HepG2 (cell line): ENCODE measurements around the gene GLIS1. TPM values are rescaled to one million over a fixed set of nuclear protein-coding genes. Genes with fewer than 3 reads are reported as not detected.

Source experiments
- ATAC-seq: fragments of 200-7000 bp; cut with Tn5 transposase; 3 replicates; pipeline ENCODE4 v1.9.1; 2020; ENCODE audit warnings: mild to moderate bottlenecking, moderate library complexity
- BruUV-seq: library from RNA; stranded (reverse); fragments of 400-500 nt; replicated peaks from 2 replicates; lab custom pipeline; 2021; lab: Mats Ljungman, UMichigan
- CTCF ChIA-PET: fragments of 300-600 bp; formaldehyde crosslinking; extraction: SDS; loops from one replicate; lab custom pipeline; 2021; ENCODE audit warnings: low total read pairs, inconsistent platforms, low intra/inter-chr PET ratio; lab: Yijun Ruan, JAX
- POLR2A ChIA-PET: fragments of 350-600 bp; sonication (Branson Sonifier 250); formaldehyde crosslinking; loops from one replicate; lab custom pipeline; 2020; ENCODE audit warnings: antibody characterized with exemption, inconsistent platforms; lab: Yijun Ruan, JAX
- DNase-seq: peaks from one replicate; pipeline ENCODE4 v3.0.0-alpha.2; 2015; ENCODE audit warnings: low spot score
- FAIRE-seq: peaks from 3 replicates; lab custom pipeline; 2011; peaks lifted over from hg19 to GRCh38; lab: Jason Lieb, UNC
- H2AFZ ChIP-seq: one replicate; pipeline ENCODE4 v1.6.1; 2011; ENCODE audit warnings: low read length, inconsistent platforms
- H3K27ac ChIP-seq: fragments of 300-600 bp; 3 replicates; pipeline ENCODE4 v1.8.0; 2011; ENCODE audit warnings: mixed run types, mild to moderate bottlenecking, mixed read lengths, low read length, inconsistent platforms; ENCODE audit not compliant: insufficient read depth; ENCODE audit errors: extremely low read length
- H3K27me3 ChIP-seq, 2 experiments: fragments of 200-600 bp in 1 of 2; 2 replicates in 1 of 2; 3 replicates in 1 of 2; pipeline versions ENCODE4 v1.6.0 to v1.8.0; 2011; ENCODE audit warnings: low read length in 2 of 2, mild to moderate bottlenecking in 2 of 2, moderate library complexity in 2 of 2, inconsistent platforms in 1 of 2; ENCODE audit not compliant: insufficient read depth in 2 of 2, control insufficient read depth in 1 of 2
- H3K36me3 ChIP-seq, 2 experiments: fragments of 200-600 bp in 1 of 2; replicated peaks in 1 of 2; 2 replicates in 1 of 2; 3 replicates in 1 of 2; pipeline versions ENCODE4 v1.5.1 to v1.8.0; 2011; ENCODE audit warnings: low read length in 2 of 2, inconsistent platforms in 1 of 2; ENCODE audit not compliant: insufficient read depth in 2 of 2, control insufficient read depth in 1 of 2
- H3K4me1 ChIP-seq: 2 replicates; pipeline ENCODE4 v1.5.1; 2012; ENCODE audit warnings: low read length, inconsistent platforms; ENCODE audit not compliant: insufficient read depth
- H3K4me2 ChIP-seq: 2 replicates; pipeline ENCODE4 v1.6.0; 2011; ENCODE audit warnings: low read depth, low read length, inconsistent platforms
- H3K4me3 ChIP-seq, 3 experiments: fragments of 200-600 bp in 1 of 3; sonication (generic), shearing (Covaris generic) in 1 of 3; replicated peaks in 1 of 3; 2 replicates each; pipeline ENCODE4 v1.5.1; 2011 to 2016; ENCODE audit warnings: low read length in 3 of 3, inconsistent platforms in 2 of 3, low read depth in 2 of 3, mild to moderate bottlenecking in 2 of 3, control low read depth in 1 of 3, mixed read lengths in 1 of 3; ENCODE audit not compliant: insufficient read depth in 1 of 3
- H3K79me2 ChIP-seq: one replicate; pipeline ENCODE4 v1.6.1; 2011; ENCODE audit warnings: low read length, inconsistent platforms; ENCODE audit not compliant: insufficient read depth
- H3K9ac ChIP-seq: 2 replicates; pipeline ENCODE4 v1.6.0; 2011; ENCODE audit warnings: mild to moderate bottlenecking, low read depth, low read length, inconsistent platforms; ENCODE audit not compliant: insufficient read depth
- H3K9me3 ChIP-seq: 2 replicates; pipeline ENCODE4 v1.5.1; 2012; ENCODE audit warnings: mild to moderate bottlenecking, low read length
- H4K20me1 ChIP-seq: 2 replicates; pipeline ENCODE4 v1.6.0; 2011; ENCODE audit warnings: inconsistent platforms, mild to moderate bottlenecking, low read length, moderate library complexity; ENCODE audit not compliant: insufficient read depth
- EHMT2 ChIP-seq: fragments of 200-600 bp; sonication (generic); IDR thresholded peaks from 2 replicates; pipeline ENCODE4 v1.7.0; 2017; ENCODE audit warnings: antibody characterized with exemption, low read depth, low read length, borderline replicate concordance
- FOXO4 ChIP-seq: sonication (generic); formaldehyde crosslinking; conservative IDR thresholded peaks from 2 replicates; pipeline ENCODE4 v1.8.1; 2023; ENCODE audit warnings: missing genetic modification reagents
- GATA4 ChIP-seq: sonication (generic); IDR thresholded peaks from 2 replicates; pipeline ENCODE4 v1.6.1; 2016; ENCODE audit warnings: antibody characterized with exemption, low read depth, borderline replicate concordance
- IRX3 ChIP-seq: sonication (generic); formaldehyde crosslinking; IDR thresholded peaks from 2 replicates; pipeline ENCODE4 v1.8.1; 2023; ENCODE audit warnings: mild to moderate bottlenecking, low read depth, missing genetic modification reagents, borderline replicate concordance
- MAF1 ChIP-seq: sonication (generic); formaldehyde crosslinking; IDR thresholded peaks from 2 replicates; pipeline ENCODE4 v1.5.0; 2020; ENCODE audit warnings: missing genetic modification reagents, borderline replicate concordance
- NPAS2 ChIP-seq: sonication (generic); formaldehyde crosslinking; IDR thresholded peaks from 2 replicates; pipeline ENCODE4 v1.8.0; 2022; ENCODE audit warnings: mild to moderate bottlenecking, missing genetic modification reagents, borderline replicate concordance
- WGBS: methylation state at CpG from one replicate; pipeline ENCODE4 v1.1.6; 2017; ENCODE audit warnings: low lambda C conversion rate; 5-methylcytosine and 5-hydroxymethylcytosine counted together
- in situ Hi-C: cut with HindIII; loops from 2 replicates; pipeline ENCODE4 v1.10.0; 2017; ENCODE audit warnings: low pct_unique_long_range_greater_than_20kb; ENCODE audit not compliant: extremely low pct_ligation_motif_present
- intact Hi-C: fragments of 100-400 bp; cut with micrococcal nuclease; formaldehyde crosslinking; loops from one replicate; pipeline ENCODE4 v1.10.0; 2022; ENCODE audit not compliant: unreplicated experiment
- polyA plus RNA-seq, 8 experiments: library from polyadenylated mRNA; depleted of rRNA in 3 of 8; stranded (reverse) in 7 of 8; unstranded in 1 of 8; fragments of >200 nt; fragmentation: Illumina TruSeq in 4 of 8; extraction: Trizol in 4 of 8; gene quantifications; 2 replicates each; pipeline versions ENCODE4 v1.2.1 to v1.2.3, GENCODE V29; 2011 to 2016; ENCODE audit warnings: low read depth in 4 of 8, missing spikeins in 1 of 8, mixed read lengths in 1 of 8; ENCODE audit not compliant: insufficient read depth in 1 of 8
- total RNA-seq, 5 experiments: library from RNA; depleted of rRNA; stranded (reverse); fragments of >200 nt; fragmentation: Illumina TruSeq; extraction: Trizol; gene quantifications; 2 replicates each; pipeline ENCODE4 v1.2.3, GENCODE V29; 2016; ENCODE audit warnings: low read depth in 1 of 5

GLIS1 gene
- total and polyA plus RNA-seq, 2 of the 13 experiments (the other 11 are each of a cell fraction or from before 2014, with no cell fraction given), result 0.03 TPM; not detected in 1

DNA sequence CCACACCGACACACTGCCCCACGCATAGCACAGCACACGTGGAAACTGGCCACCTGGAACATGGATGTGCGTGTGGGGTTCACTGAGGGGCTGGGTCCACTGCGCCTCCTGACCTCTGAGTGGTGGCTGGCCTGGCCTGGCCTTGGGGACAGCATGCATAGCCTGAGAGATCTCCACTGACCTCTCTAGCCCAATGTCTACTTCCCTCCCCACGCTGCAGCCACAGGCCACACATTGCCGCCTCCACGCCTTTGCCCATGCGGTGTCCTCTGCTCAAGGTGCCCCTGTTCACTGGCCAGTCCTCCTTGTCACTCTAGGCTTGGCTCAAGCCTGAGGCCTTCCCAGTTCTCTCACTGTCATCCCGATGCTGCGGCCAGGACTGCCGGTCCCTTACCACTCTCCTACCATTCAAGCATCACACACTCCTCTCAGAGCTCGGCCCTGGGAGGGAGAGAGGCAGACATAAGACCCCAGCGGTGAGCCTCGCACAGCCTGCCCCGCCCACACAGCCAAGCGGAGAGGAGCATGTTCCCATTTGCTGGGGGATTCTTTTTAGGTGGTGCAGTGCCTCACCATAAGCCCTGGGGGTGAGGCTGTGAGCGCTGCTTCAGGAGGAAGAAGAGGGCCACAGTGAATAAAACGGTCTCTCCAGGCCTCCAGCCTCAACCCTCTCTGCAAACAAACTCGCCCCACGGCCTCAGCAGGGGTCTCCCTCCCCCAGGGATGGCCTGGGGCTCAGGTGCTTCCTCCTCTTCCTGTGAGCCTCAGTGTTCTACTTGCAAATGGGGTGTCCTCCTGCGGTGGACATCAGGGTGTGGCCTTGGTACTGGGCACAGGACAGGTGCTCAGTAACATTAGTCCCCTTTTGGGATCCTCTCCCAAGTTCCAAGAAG is 199.0 kb downstream of the GLIS1 start:
- in situ Hi-C loops (no loop called here), intact Hi-C loops (no loop called here)
- Histone ChIP-seq H3K4me3 (no peak overlapping the region), H3K79me2 (no peaks in the 10 kb centered on the region), H3K27me3 (peaks cover 6 to 64% of the 10 kb centered on the region in 2 experiments; a peak in 4 of 5 replicates), H3K9me3 (no peaks in the 10 kb centered on the region), H3K4me2 (no peak overlapping the region), H2AFZ (no peak overlapping the region), H3K36me3 (no peaks in the 10 kb centered on the region), H3K4me1 (no peaks in the 10 kb centered on the region)
- WGBS, result 64% methylated on average over 10 of the region's 22 CpGs
- no TSS peak for BruUV-seq
- FAIRE-seq (no peak), ATAC-seq (no peak; the same call in 2 of the 3 replicates)
- ChIA-PET POLR2A (no interaction called here), CTCF (no interaction called here)
- TF ChIP-seq GATA4, result no peak
- no peak for TF ChIP-seq IRX3 (CRISPR knock-in tag)
- no peak for TF ChIP-seq EHMT2
- no peak for TF ChIP-seq MAF1 (CRISPR knock-in tag)
- no peak for TF ChIP-seq FOXO4 (CRISPR knock-in tag)
- TF ChIP-seq NPAS2 (CRISPR knock-in tag), result no peak
- TF ChIP-seq, all 625 proteins: peak for 0
- no peak overlapping the region for H3K9ac ChIP-seq
- DNase-seq, result no peak
- no peaks in the 10 kb centered on the region for H4K20me1 ChIP-seq
- no peak overlapping the region for H3K27ac ChIP-seq
